B cell (primary cell): ENCODE measurements around the gene OCA2. TPM values are rescaled to one million over a fixed set of nuclear protein-coding genes. Genes with fewer than 3 reads are reported as not detected.

ENCODE experiments used
- ATAC-seq: fragments of 200-7000 bp; cut with Tn5 transposase; one replicate; pipeline ENCODE4 v1.10.0; 2021; ENCODE audit warnings: low read depth, mild to moderate bottlenecking, moderate number of reproducible peaks, moderate library complexity
- CTCF ChIA-PET: fragments of 350-600 bp; sonication (Branson Sonifier 250); formaldehyde crosslinking; loops from one replicate; lab custom pipeline; 2021; ENCODE audit warnings: antibody characterized with exemption, inconsistent platforms; lab: Charles Lee
- POLR2A ChIA-PET: fragments of 350-600 bp; sonication (Branson Sonifier 250); formaldehyde crosslinking; loops from one replicate; lab custom pipeline; 2021; ENCODE audit warnings: antibody characterized with exemption; lab: Charles Lee
- DNase-seq: peaks from one replicate; pipeline ENCODE4 v3.0.0; 2013
- H2AFZ ChIP-seq: 2 replicates; pipeline ENCODE4 v1.6.1; 2012; ENCODE audit warnings: mild to moderate bottlenecking, low read depth, low read length; ENCODE audit not compliant: insufficient read depth, poor library complexity, severe bottlenecking
- H3K27ac ChIP-seq, 2 donors: 1 replicate in 1 of 2; 2 replicates in 1 of 2; pipeline ENCODE4 v1.5.1; 2012 to 2013; ENCODE audit warnings: low read length in 2 of 2, mild to moderate bottlenecking in 2 of 2, moderate library complexity in 1 of 2
- H3K27me3 ChIP-seq, 4 experiments: fragments of 200-600 bp in 1 of 4; sonication (generic) in 1 of 4; replicated peaks in 1 of 4; 1 replicate in 2 of 4; 2 replicates in 2 of 4; pipeline versions ENCODE4 v1.6.1 to v1.7.0; 2013 to 2016; ENCODE audit warnings: low read length in 3 of 4, mild to moderate bottlenecking in 2 of 4, mixed read lengths in 1 of 4, moderate library complexity in 1 of 4; ENCODE audit not compliant: insufficient read depth in 4 of 4, control insufficient read depth in 3 of 4; ENCODE audit errors: control extremely low read depth in 1 of 4
- H3K36me3 ChIP-seq, 2 experiments: replicated peaks in 1 of 2; 1 replicate in 1 of 2; 2 replicates in 1 of 2; pipeline versions ENCODE4 v1.6.1 to v1.7.1; 2013; ENCODE audit warnings: low read length in 1 of 2; ENCODE audit not compliant: insufficient read depth in 2 of 2, control insufficient read depth in 1 of 2; ENCODE audit errors: control extremely low read depth in 1 of 2, extremely low read depth in 1 of 2
- H3K4me1 ChIP-seq, 2 donors: fragments of 200-600 bp in 1 of 2; sonication (generic) in 1 of 2; 1 replicate in 1 of 2; 2 replicates in 1 of 2; pipeline versions ENCODE4 v1.5.1 to v1.6.1; 2013 to 2017; ENCODE audit warnings: low read length in 2 of 2; ENCODE audit not compliant: control insufficient read depth in 2 of 2, insufficient read depth in 2 of 2
- H3K4me2 ChIP-seq: replicated peaks from 2 replicates; pipeline ENCODE3; 2012; ENCODE audit warnings: mild to moderate bottlenecking, low read depth, low read length; ENCODE audit not compliant: poor library complexity, severe bottlenecking
- H3K4me3 ChIP-seq, 5 experiments: fragments of 200-600 bp in 1 of 5; sonication (generic) in 1 of 5; 1 replicate in 3 of 5; 2 replicates in 2 of 5; pipeline versions ENCODE4 v1.5.1 to v1.7.0; 2011 to 2016; ENCODE audit warnings: low read length in 4 of 5, mild to moderate bottlenecking in 4 of 5, low read depth in 2 of 5, control low read depth in 1 of 5, moderate library complexity in 1 of 5; ENCODE audit not compliant: insufficient read depth in 1 of 5; ENCODE audit errors: control extremely low read depth in 1 of 5, extremely low read depth in 1 of 5
- H3K79me2 ChIP-seq: fragments of 200-600 bp; sonication (generic); one replicate; pipeline ENCODE4 v1.6.0; 2016; ENCODE audit warnings: low read length; ENCODE audit not compliant: control insufficient read depth, insufficient read depth
- H3K9ac ChIP-seq: fragments of 200-600 bp; sonication (generic); 2 replicates; pipeline ENCODE4 v1.6.1; 2017; ENCODE audit warnings: mild to moderate bottlenecking, low read length, moderate library complexity
- H3K9me3 ChIP-seq, 3 donors: one replicate each; pipeline versions ENCODE4 v1.6.1 to v1.7.1; 2013; ENCODE audit warnings: low read length in 2 of 3; ENCODE audit not compliant: control insufficient read depth in 2 of 3, insufficient read depth in 1 of 3; ENCODE audit errors: control extremely low read depth in 1 of 3
- H4K20me1 ChIP-seq: 2 replicates; pipeline ENCODE4 v1.6.0; 2012; ENCODE audit warnings: mild to moderate bottlenecking, low read length; ENCODE audit not compliant: insufficient read depth, control insufficient read depth, poor library complexity, severe bottlenecking
- H3K27ac Mint-ChIP-seq: one replicate; pipeline ENCODE4 v1.8.0; 2021; ENCODE audit warnings: mixed read lengths
- H3K27me3 Mint-ChIP-seq: one replicate; pipeline ENCODE4 v1.8.0; 2021; ENCODE audit warnings: mixed read lengths
- H3K4me1 Mint-ChIP-seq: one replicate; pipeline ENCODE4 v1.8.0; 2021; ENCODE audit warnings: mixed read lengths
- H3K4me3 Mint-ChIP-seq: one replicate; pipeline ENCODE4 v1.8.0; 2021; ENCODE audit warnings: mixed read lengths
- H3K9me3 Mint-ChIP-seq: one replicate; pipeline ENCODE4 v1.8.0; 2022; ENCODE audit warnings: mixed read lengths; ENCODE audit not compliant: insufficient read depth
- EZH2 ChIP-seq: IDR thresholded peaks from 2 replicates; pipeline ENCODE4 v1.6.1; 2012; ENCODE audit warnings: borderline replicate concordance, low read depth, mild to moderate bottlenecking, moderate library complexity, low read length; ENCODE audit not compliant: insufficient read depth, poor library complexity, severe bottlenecking
- WGBS: methylation state at CpG from one replicate; pipeline ENCODE4 v1.1.5; 2013; ENCODE audit warnings: missing lambda C conversion rate; ENCODE audit not compliant: insufficient coverage; 5-methylcytosine and 5-hydroxymethylcytosine counted together
- intact Hi-C: fragments of 100-400 bp; cut with micrococcal nuclease; formaldehyde crosslinking; loops from one replicate; pipeline ENCODE4 v1.10.0; 2022
- polyA plus RNA-seq: library from polyadenylated mRNA; depleted of rRNA; stranded (reverse); fragments of >200 nt; gene quantifications from 2 replicates; pipeline ENCODE4 v1.2.3, GENCODE V29; 2012
- total RNA-seq, 2 donors: library from RNA; stranded (reverse); fragments of 120-200 nt in 1 of 2; gene quantifications; 1 replicate in 1 of 2; 2 replicates in 1 of 2; pipeline versions ENCODE4 v1.2.3 to v1.2.4, GENCODE V29; 2013 to 2022
- TF ChIP-seq, protein P1 (sequence below): fragments of 200-600 bp; IDR thresholded peaks from one replicate; pipeline ENCODE4 v1.8.0; 2022; ENCODE audit warnings: antibody characterized with exemption, mild to moderate bottlenecking

The OCA2 gene
- total and polyA plus RNA-seq, 2 donors (not counting 1 experiment from before 2014, with no cell fraction given) = 0.12 TPM; not detected in 1

DNA sequence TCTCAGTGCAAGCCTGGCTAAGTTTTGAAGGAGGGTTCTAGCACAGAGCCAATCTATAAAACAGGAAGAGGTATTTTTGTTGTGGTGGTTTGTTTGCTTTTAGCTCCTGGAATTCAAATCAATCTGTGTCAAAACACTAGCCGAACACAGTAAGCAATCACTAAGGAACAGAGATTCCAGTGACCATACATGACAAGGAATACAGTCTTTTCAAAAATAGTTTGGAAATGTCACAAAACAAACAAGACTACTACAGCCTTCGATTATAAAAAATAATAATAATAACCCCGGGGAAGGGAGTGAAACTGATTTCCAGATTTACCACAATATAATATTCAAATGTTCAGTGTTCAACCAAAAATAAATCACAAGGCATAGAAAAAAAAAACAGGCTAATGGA lies 166.5 kb downstream of the OCA2 start:
- Mint-ChIP-seq H3K27me3 (no peaks in the 10 kb centered on the region), H3K4me1 (no peaks in the 10 kb centered on the region), H3K4me3 (no peak overlapping the region), H3K9me3 (peaks cover 13% of the 10 kb centered on the region), H3K27ac (no peak overlapping the region)
- Histone ChIP-seq H2AFZ (no peak overlapping the region), H3K4me1 (no peaks in the 10 kb centered on the region), H3K79me2 (no peaks in the 10 kb centered on the region), H4K20me1 (no peaks in the 10 kb centered on the region), H3K9ac (no peak overlapping the region), H3K4me3 (no peak overlapping the region), H3K36me3 (no peaks in the 10 kb centered on the region), H3K27ac (no peak overlapping the region), H3K9me3 (peaks cover 0 to 22% (median 13%) of the 10 kb centered on the region in 3 donors), H3K4me2 (no peak overlapping the region), H3K27me3 (no peaks in the 10 kb centered on the region)
- ChIA-PET CTCF (no interaction called here), POLR2A (no interaction called here)
- intact Hi-C loops = no loop called here
- DNase-seq (no peak), ATAC-seq (no peak)
- TF ChIP-seq EZH2 = no peak
- TF ChIP-seq, protein P1, sequence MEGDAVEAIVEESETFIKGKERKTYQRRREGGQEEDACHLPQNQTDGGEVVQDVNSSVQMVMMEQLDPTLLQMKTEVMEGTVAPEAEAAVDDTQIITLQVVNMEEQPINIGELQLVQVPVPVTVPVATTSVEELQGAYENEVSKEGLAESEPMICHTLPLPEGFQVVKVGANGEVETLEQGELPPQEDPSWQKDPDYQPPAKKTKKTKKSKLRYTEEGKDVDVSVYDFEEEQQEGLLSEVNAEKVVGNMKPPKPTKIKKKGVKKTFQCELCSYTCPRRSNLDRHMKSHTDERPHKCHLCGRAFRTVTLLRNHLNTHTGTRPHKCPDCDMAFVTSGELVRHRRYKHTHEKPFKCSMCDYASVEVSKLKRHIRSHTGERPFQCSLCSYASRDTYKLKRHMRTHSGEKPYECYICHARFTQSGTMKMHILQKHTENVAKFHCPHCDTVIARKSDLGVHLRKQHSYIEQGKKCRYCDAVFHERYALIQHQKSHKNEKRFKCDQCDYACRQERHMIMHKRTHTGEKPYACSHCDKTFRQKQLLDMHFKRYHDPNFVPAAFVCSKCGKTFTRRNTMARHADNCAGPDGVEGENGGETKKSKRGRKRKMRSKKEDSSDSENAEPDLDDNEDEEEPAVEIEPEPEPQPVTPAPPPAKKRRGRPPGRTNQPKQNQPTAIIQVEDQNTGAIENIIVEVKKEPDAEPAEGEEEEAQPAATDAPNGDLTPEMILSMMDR = no peak
- WGBS = no CpG with 5 or more reads among the region's 3 CpGs

DNA sequence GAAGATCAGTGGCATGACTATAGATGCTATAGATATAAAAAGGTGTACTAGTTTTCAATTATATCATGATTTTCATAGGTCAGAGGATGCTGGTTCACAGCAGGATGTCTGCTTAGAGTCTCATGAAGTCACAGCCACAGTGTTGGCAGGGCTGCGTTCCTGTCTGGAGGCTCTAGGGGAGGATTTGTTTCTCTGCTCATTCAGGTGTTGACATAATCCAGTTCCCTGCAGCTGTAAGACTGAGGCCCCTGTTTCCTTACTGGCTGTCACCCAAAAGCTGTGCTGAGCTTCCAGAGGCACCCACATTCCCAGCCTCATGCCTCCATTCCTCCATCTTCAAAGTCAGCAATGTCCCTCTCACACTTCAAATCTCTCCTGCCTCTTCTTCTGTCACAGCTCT lies 170.7 kb downstream of the OCA2 start:
- Histone ChIP-seq H3K4me2 (no peak overlapping the region), H3K27me3 (no peaks in the 10 kb centered on the region), H3K9me3 (peaks cover 0 to 13% (median 10%) of the 10 kb centered on the region in 3 donors), H3K36me3 (no peaks in the 10 kb centered on the region), H2AFZ (no peak overlapping the region), H4K20me1 (no peaks in the 10 kb centered on the region), H3K79me2 (no peaks in the 10 kb centered on the region), H3K4me3 (no peak overlapping the region), H3K4me1 (no peaks in the 10 kb centered on the region), H3K9ac (no peak overlapping the region), H3K27ac (no peak overlapping the region)
- POLR2A ChIA-PET = no interaction called here
- TF ChIP-seq EZH2 = no peak
- TF ChIP-seq, protein P1 = no peak
- Mint-ChIP-seq H3K4me3 (no peak overlapping the region), H3K4me1 (no peaks in the 10 kb centered on the region), H3K27me3 (no peaks in the 10 kb centered on the region), H3K27ac (no peak overlapping the region), H3K9me3 (peaks cover 13% of the 10 kb centered on the region)
- intact Hi-C loops = no loop called here
- no peak for ATAC-seq
- no CpG with 5 or more reads among the region's 1 CpG for WGBS
- no peak for DNase-seq
- CTCF ChIA-PET = no interaction called here
